Neutrophil (primary cell): ENCODE data around the gene PTRHD1.

Source experiments
- H3K27ac ChIP-seq: fragments of 200-600 bp; sonication (generic); 2 replicates; pipeline ENCODE4 v1.5.1; 2016; ENCODE audit warnings: mild to moderate bottlenecking, moderate library complexity
- H3K27me3 ChIP-seq: fragments of 200-600 bp; sonication (generic); 2 replicates; pipeline ENCODE4 v1.6.0; 2016; ENCODE audit warnings: mild to moderate bottlenecking
- H3K36me3 ChIP-seq: fragments of 200-600 bp; sonication (generic); 2 replicates; pipeline ENCODE4 v1.5.1; 2017
- H3K4me1 ChIP-seq, 2 experiments: fragments of 200-600 bp in 1 of 2; sonication (generic) in 1 of 2; 1 replicate in 1 of 2; 2 replicates in 1 of 2; pipeline versions ENCODE4 v1.5.1 to v1.6.1; 2013 to 2016; ENCODE audit warnings: low read depth in 1 of 2, low read length in 1 of 2, mild to moderate bottlenecking in 1 of 2, moderate library complexity in 1 of 2; ENCODE audit not compliant: control insufficient read depth in 1 of 2, insufficient read depth in 1 of 2
- H3K4me3 ChIP-seq, 2 experiments: fragments of 200-600 bp in 1 of 2; sonication (generic) in 1 of 2; 1 replicate in 1 of 2; 2 replicates in 1 of 2; pipeline ENCODE4 v1.5.1; 2013 to 2016; ENCODE audit warnings: low read depth in 1 of 2, low read length in 1 of 2, mild to moderate bottlenecking in 1 of 2, moderate library complexity in 1 of 2
- H3K9me3 ChIP-seq: fragments of 200-600 bp; sonication (generic); 2 replicates; pipeline ENCODE4 v1.5.1; 2016
- CTCF ChIP-seq: fragments of 200-600 bp; sonication (generic); IDR thresholded peaks from 2 replicates; pipeline ENCODE4 v1.5.1; 2016; ENCODE audit warnings: antibody characterized with exemption

Gene PTRHD1

GRCh38 chr2:24744356-24744755 lies 48.8 kb downstream of the PTRHD1 start:
- Histone ChIP-seq H3K27me3 (no peaks in the 10 kb centered on the region), H3K4me1 (no peaks in the 10 kb centered on the region), H3K9me3 (no peaks in the 10 kb centered on the region), H3K36me3 (peaks cover 73% of the 10 kb centered on the region), H3K27ac (no peak overlapping the region), H3K4me3 (no peak overlapping the region)
- TF ChIP-seq CTCF = no peak

- no peak for TF ChIP-seq CTCF
- Histone ChIP-seq H3K36me3 (peaks cover 73% of the 10 kb centered on the region), H3K27me3 (no peaks in the 10 kb centered on the region), H3K4me1 (no peaks in the 10 kb centered on the region), H3K4me3 (no peak overlapping the region), H3K27ac (no peak overlapping the region), H3K9me3 (no peaks in the 10 kb centered on the region)
These were observed 49.3 kb downstream of the PTRHD1 start for GRCh38 chr2:24743924-24744323.

- TF ChIP-seq CTCF = no peak
- Histone ChIP-seq H3K4me1 (no peaks in the 10 kb centered on the region), H3K27me3 (no peaks in the 10 kb centered on the region), H3K4me3 (no peak overlapping the region), H3K27ac (no peak overlapping the region), H3K36me3 (peaks cover 66% of the 10 kb centered on the region), H3K9me3 (no peaks in the 10 kb centered on the region)
These were observed 50.5 kb downstream of the PTRHD1 start for GRCh38 chr2:24742730-24743129.

GRCh38 chr2:24740142-24740541 lies 53.0 kb downstream of the PTRHD1 start:
- Histone ChIP-seq H3K36me3 (peaks cover 46% of the 10 kb centered on the region), H3K9me3 (no peaks in the 10 kb centered on the region), H3K27ac (no peak overlapping the region), H3K27me3 (no peaks in the 10 kb centered on the region), H3K4me3 (no peak overlapping the region), H3K4me1 (no peaks in the 10 kb centered on the region)
- no peak for TF ChIP-seq CTCF
